ENCODE results near the gene FUOM. TPM values are rescaled to one million over a fixed set of nuclear protein-coding genes. Genes with fewer than 3 reads are reported as not detected.

Gene FUOM
- total and polyA plus RNA-seq, 2 donors (not counting 3 experiments of a cell fraction or from before 2014, with no cell fraction given) = 17.4 to 33.9 TPM

DNA sequence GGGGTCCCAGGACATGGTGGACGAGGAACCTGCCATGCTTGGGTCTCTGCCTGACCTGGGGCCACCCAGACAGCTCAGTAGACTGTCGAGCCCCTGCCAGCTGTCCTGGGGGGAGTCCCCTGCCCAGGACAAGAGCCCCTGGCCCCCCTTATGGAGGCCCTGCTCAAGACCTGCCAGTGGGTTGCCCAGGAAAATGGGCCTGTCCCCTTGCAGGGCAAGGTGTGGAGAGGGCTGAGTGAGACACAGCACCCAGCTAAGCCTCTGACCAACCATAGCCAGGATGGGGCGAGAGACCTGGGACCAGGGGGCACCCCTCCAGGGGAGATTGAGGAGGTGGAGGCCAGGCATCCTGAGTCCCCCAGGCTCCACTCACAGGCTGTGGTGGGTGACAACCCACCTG, 1.8 kb downstream of the FUOM start:
- H3K27me3 ChIP-seq (ENCODE audit: control insufficient read depth in 2 of 2, insufficient read depth in 2 of 2, low read length in 2 of 2) = no peaks in the 10 kb centered on the region
- H4K20me1 ChIP-seq (replicated peaks; ENCODE audit: control insufficient read depth, extremely low read depth, insufficient read depth, low read length) = no peaks in the 10 kb centered on the region
- intact Hi-C loops (cut with micrococcal nuclease) (loop anchor here (2.0 kb wide), 1 partner anchor 27 kb away; no protein-coding TSS in a partner anchor), dilution Hi-C loops (cut with MboI; ENCODE audit: extremely low pct_ligation_motif_present, low sequenced_read_pairs) (no loop called here)
- H3K4me1 ChIP-seq (ENCODE audit: control insufficient read depth, extremely low read depth, insufficient read depth, low read length) = peaks cover 3% of the 10 kb centered on the region
- TF ChIP-seq JUN (IDR thresholded peaks at IDR 0.05; ENCODE audit: borderline replicate concordance, insufficient read depth, insufficient read length, low read depth) = no peak
- TF ChIP-seq, protein P1, sequence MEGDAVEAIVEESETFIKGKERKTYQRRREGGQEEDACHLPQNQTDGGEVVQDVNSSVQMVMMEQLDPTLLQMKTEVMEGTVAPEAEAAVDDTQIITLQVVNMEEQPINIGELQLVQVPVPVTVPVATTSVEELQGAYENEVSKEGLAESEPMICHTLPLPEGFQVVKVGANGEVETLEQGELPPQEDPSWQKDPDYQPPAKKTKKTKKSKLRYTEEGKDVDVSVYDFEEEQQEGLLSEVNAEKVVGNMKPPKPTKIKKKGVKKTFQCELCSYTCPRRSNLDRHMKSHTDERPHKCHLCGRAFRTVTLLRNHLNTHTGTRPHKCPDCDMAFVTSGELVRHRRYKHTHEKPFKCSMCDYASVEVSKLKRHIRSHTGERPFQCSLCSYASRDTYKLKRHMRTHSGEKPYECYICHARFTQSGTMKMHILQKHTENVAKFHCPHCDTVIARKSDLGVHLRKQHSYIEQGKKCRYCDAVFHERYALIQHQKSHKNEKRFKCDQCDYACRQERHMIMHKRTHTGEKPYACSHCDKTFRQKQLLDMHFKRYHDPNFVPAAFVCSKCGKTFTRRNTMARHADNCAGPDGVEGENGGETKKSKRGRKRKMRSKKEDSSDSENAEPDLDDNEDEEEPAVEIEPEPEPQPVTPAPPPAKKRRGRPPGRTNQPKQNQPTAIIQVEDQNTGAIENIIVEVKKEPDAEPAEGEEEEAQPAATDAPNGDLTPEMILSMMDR (IDR thresholded peaks at IDR 0.05; ENCODE audit: extremely low read depth in 1 of 2, insufficient read depth in 1 of 2, low read depth in 1 of 2, low read length in 2 of 2) = no peak
- no peaks in the 10 kb centered on the region for H3K36me3 ChIP-seq (ENCODE audit: control insufficient read depth in 2 of 2, extremely low read depth in 1 of 2, insufficient read depth in 2 of 2, low read length in 2 of 2)
- no peaks in the 10 kb centered on the region for H3K79me2 ChIP-seq (ENCODE audit: control insufficient read depth, insufficient read depth, low read length)
- H3K4me3 ChIP-seq (replicated peaks in 1 of 3; ENCODE audit: insufficient read depth in 1 of 3, low read depth in 1 of 3, low read length in 3 of 3) = no peak overlapping the region
- H3K9ac ChIP-seq (replicated peaks; ENCODE audit: extremely low read depth, insufficient read depth, low read length) = no peak overlapping the region
- no peak overlapping the region for H2AFZ ChIP-seq (ENCODE audit: low read depth, low read length)
- H3K9me3 ChIP-seq (replicated peaks; ENCODE audit: control insufficient read depth, insufficient read depth, low read length) = no peaks in the 10 kb centered on the region
- H3K4me2 ChIP-seq (ENCODE audit: insufficient read depth, low read length) = no peak overlapping the region
- DNase-seq (ENCODE audit: low read depth, low spot score) = no peak
- no peaks in the 10 kb centered on the region for H3K9me1 ChIP-seq (replicated peaks; ENCODE audit: control insufficient read depth, extremely low read depth, insufficient read depth, low read length)
- no TSS peak for BruUV-seq (replicated peaks)
- CTCF ChIA-PET = interaction anchor here (3.6 kb wide), 1 partner anchor 26 kb away, joined by 20 read pairs; no protein-coding TSS in a partner anchor
- no peak for FAIRE-seq
- POLR2A ChIA-PET = no interaction called here
- H3K27ac ChIP-seq (ENCODE audit: insufficient read depth, low read depth, low read length) = no peak overlapping the region

DNA sequence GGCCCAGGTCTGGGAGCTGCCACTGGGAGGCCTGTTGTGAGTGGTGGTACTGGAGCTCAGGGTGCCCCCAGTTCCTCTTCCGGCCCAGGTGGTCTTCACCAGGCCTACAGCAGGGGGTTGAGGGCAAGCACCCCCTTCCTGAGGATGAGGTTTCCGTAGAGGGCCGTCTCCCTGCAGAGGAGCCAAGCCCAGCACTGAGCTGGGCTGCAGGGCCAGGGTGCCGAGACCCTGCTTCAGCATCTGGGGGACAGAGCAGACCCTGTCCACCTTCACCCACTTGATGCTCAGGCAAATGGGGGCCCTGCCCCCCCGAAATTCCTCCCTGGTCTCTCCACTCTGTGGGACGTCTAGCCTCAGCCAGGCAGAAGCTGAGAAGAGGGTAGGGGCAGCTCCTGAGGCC, 2.6 kb downstream of the FUOM start:
- no peak overlapping the region for H2AFZ ChIP-seq (ENCODE audit: low read depth, low read length)
- intact Hi-C loops (cut with micrococcal nuclease) (no loop called here), dilution Hi-C loops (cut with MboI; ENCODE audit: extremely low pct_ligation_motif_present, low sequenced_read_pairs) (no loop called here)
- no peak overlapping the region for H3K9ac ChIP-seq (replicated peaks; ENCODE audit: extremely low read depth, insufficient read depth, low read length)
- no TSS peak for BruUV-seq (replicated peaks)
- H3K27me3 ChIP-seq (ENCODE audit: control insufficient read depth in 2 of 2, insufficient read depth in 2 of 2, low read length in 2 of 2) = no peaks in the 10 kb centered on the region
- ChIA-PET CTCF (interaction anchor here (0.9 to 3.6 kb wide), 2 partner anchors 14 to 25 kb away, joined by 3 to 20 read pairs; no protein-coding TSS in a partner anchor), POLR2A (no interaction called here)
- no peaks in the 10 kb centered on the region for H3K79me2 ChIP-seq (ENCODE audit: control insufficient read depth, insufficient read depth, low read length)
- H3K4me1 ChIP-seq (ENCODE audit: control insufficient read depth, extremely low read depth, insufficient read depth, low read length) = peaks cover 3% of the 10 kb centered on the region
- no peaks in the 10 kb centered on the region for H3K9me3 ChIP-seq (replicated peaks; ENCODE audit: control insufficient read depth, insufficient read depth, low read length)
- H4K20me1 ChIP-seq (replicated peaks; ENCODE audit: control insufficient read depth, extremely low read depth, insufficient read depth, low read length) = no peaks in the 10 kb centered on the region
- H3K36me3 ChIP-seq (ENCODE audit: control insufficient read depth in 2 of 2, extremely low read depth in 1 of 2, insufficient read depth in 2 of 2, low read length in 2 of 2) = no peaks in the 10 kb centered on the region
- FAIRE-seq (no peak), DNase-seq (ENCODE audit: low read depth, low spot score) (no peak)
- H3K4me2 ChIP-seq (ENCODE audit: insufficient read depth, low read length) = no peak overlapping the region
- H3K9me1 ChIP-seq (replicated peaks; ENCODE audit: control insufficient read depth, extremely low read depth, insufficient read depth, low read length) = no peaks in the 10 kb centered on the region
- H3K4me3 ChIP-seq (replicated peaks in 1 of 3; ENCODE audit: insufficient read depth in 1 of 3, low read depth in 1 of 3, low read length in 3 of 3) = no peak overlapping the region
- TF ChIP-seq GATA2 (IDR thresholded peaks at IDR 0.05; ENCODE audit: insufficient read depth, insufficient read length, low read depth, low read length) = no peak
- no peak for TF ChIP-seq JUN (IDR thresholded peaks at IDR 0.05; ENCODE audit: borderline replicate concordance, insufficient read depth, insufficient read length, low read depth)
- TF ChIP-seq, protein P1 (IDR thresholded peaks at IDR 0.05; ENCODE audit: extremely low read depth in 1 of 2, insufficient read depth in 1 of 2, low read depth in 1 of 2, low read length in 2 of 2) = no peak
- TF ChIP-seq MYC (IDR thresholded peaks at IDR 0.05; ENCODE audit: low read depth, low read length) = no peak
- TF ChIP-seq, protein P2, sequence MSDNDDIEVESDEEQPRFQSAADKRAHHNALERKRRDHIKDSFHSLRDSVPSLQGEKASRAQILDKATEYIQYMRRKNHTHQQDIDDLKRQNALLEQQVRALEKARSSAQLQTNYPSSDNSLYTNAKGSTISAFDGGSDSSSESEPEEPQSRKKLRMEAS (IDR thresholded peaks at IDR 0.05; ENCODE audit: insufficient read depth, insufficient read length) = no peak
- TF ChIP-seq FOS (IDR thresholded peaks at IDR 0.05; ENCODE audit: borderline replicate concordance, insufficient read depth, low read length) = no peak
- no peak for TF ChIP-seq POLR2AphosphoS5 (IDR thresholded peaks at IDR 0.05; ENCODE audit: insufficient read depth, low read depth, low read length)
- no peak for TF ChIP-seq EZH2 (IDR thresholded peaks at IDR 0.05; ENCODE audit: borderline replicate concordance, low read depth, low read length, severe bottlenecking)
- TF ChIP-seq POLR2A (IDR thresholded peaks at IDR 0.05; ENCODE audit: low read depth, low read length) = no peak
- no peak overlapping the region for H3K27ac ChIP-seq (ENCODE audit: insufficient read depth, low read depth, low read length)

Measured in endothelial cell of umbilical vein (primary cell).